DMS79 treated with DMSO at 0.1 percent for 48 hours (cell line): ENCODE data around the gene KRT34.
A peak's percentile ranks its signal among the peaks of the same experiment; 100 is the strongest.
"Not testable (repeated sequence)": the region's sequence is repeated elsewhere in the genome, so short reads cannot be mapped to it uniquely, and the experiment has no call there.

Source experiments
- DNase-seq: peaks from one replicate; lab custom pipeline; 2025; lab: John Stamatoyannopoulos, UW

Gene KRT34

GRCh38 chr17:41404024-41404671, 22.0 kb upstream of the KRT34 start:
- DNase-seq: peak; percentile 97

GRCh38 chr17:41403404-41404023, 21.4 kb upstream of the KRT34 start:
- no peak for DNase-seq

- DNase-seq: no peak
These were observed 20.1 kb upstream of the KRT34 start for GRCh38 chr17:41402161-41402560.

- DNase-seq: no peak
These were observed 15.0 kb upstream of the KRT34 start, which contains the start of gene KRT31 for GRCh38 chr17:41396996-41397660. TSS of gene KRT31 (minus strand) at chr17:41397608. CDS start at chr17:41397539, 69 bp downstream.

- DNase-seq: no peak
These were observed 14.2 kb upstream of the KRT34 start for GRCh38 chr17:41396340-41396739.

- no peak for DNase-seq
These were observed 13.5 kb upstream of the KRT34 start for GRCh38 chr17:41395611-41396010.

GRCh38 chr17:41395044-41395443, 12.9 kb upstream of the KRT34 start:
- not testable (repeated sequence) for DNase-seq

GRCh38 chr17:41394254-41394996, 12.3 kb upstream of the KRT34 start:
- DNase-seq: no peak

- no peak for DNase-seq
These were observed 11.7 kb upstream of the KRT34 start for GRCh38 chr17:41393826-41394225.

GRCh38 chr17:41393294-41393693, 11.2 kb upstream of the KRT34 start:
- no peak for DNase-seq

- DNase-seq: no peak
These were observed 10.2 kb upstream of the KRT34 start for GRCh38 chr17:41392278-41392677.

GRCh38 chr17:41391535-41391934, 9.4 kb upstream of the KRT34 start:
- DNase-seq: no peak

GRCh38 chr17:41390411-41390938, 8.4 kb upstream of the KRT34 start:
- DNase-seq: no peak

- no peak for DNase-seq
These were observed 5.6 kb upstream of the KRT34 start for GRCh38 chr17:41387670-41388069.

- no peak for DNase-seq
These were observed 4.1 kb upstream of the KRT34 start for GRCh38 chr17:41386227-41386626.

GRCh38 chr17:41383690-41384089, 1.6 kb upstream of the KRT34 start:
- no peak for DNase-seq

GRCh38 chr17:41382394-41382793, 288 bp upstream of the KRT34 start:
- DNase-seq: no peak

- DNase-seq: not testable (repeated sequence)
These were observed 2.0 kb downstream of the KRT34 start for GRCh38 chr17:41380091-41380490.

GRCh38 chr17:41377546-41377945, 4.6 kb downstream of the KRT34 start:
- DNase-seq: no peak

GRCh38 chr17:41369713-41370112, 12.4 kb downstream of the KRT34 start, which contains the start of gene KRT33B:
TSS of gene KRT33B (minus strand) at chr17:41369813. CDS start at chr17:41369750, 63 bp downstream.
- no peak for DNase-seq

- no peak for DNase-seq
These were observed 13.1 kb downstream of the KRT34 start for GRCh38 chr17:41369023-41369422.

- DNase-seq: no peak
These were observed 14.6 kb downstream of the KRT34 start for GRCh38 chr17:41367426-41368075.
